GM12878 (cell line): Measurements from ENCODE around the gene MTIF2. TPM values are rescaled to one million over a fixed set of nuclear protein-coding genes. Genes with fewer than 3 reads are reported as not detected.

ENCODE experiments used
- ATAC-seq: fragments of 200-7000 bp; cut with Tn5 transposase; 3 replicates; pipeline ENCODE4 v1.9.1; 2020; ENCODE audit warnings: mild to moderate bottlenecking, moderate library complexity
- BruUV-seq: library from RNA; stranded (reverse); fragments of 400-500 nt; replicated peaks from 2 replicates; lab custom pipeline; 2021; lab: Mats Ljungman, UMichigan
- CTCF ChIA-PET: fragments of 300-600 bp; sonication (Branson Sonifier 250); formaldehyde crosslinking; extraction: SDS; loops from one replicate; lab custom pipeline; 2021; ENCODE audit warnings: inconsistent platforms; lab: Yijun Ruan, JAX
- POLR2A ChIA-PET: fragments of 350-600 bp; formaldehyde crosslinking; extraction: SDS; loops from one replicate; lab custom pipeline; 2021; ENCODE audit warnings: inconsistent platforms; lab: Charles Lee
- RAD21 ChIA-PET: fragments of 300-600 bp; sonication (Branson Sonifier 250); formaldehyde crosslinking; loops from one replicate; lab custom pipeline; 2023; ENCODE audit warnings: antibody characterized with exemption; ENCODE audit not compliant: unreplicated experiment; lab: Charles Lee
- SMC1A ChIA-PET: fragments of 300-600 bp; sonication (Branson Sonifier 250); formaldehyde crosslinking; loops from one replicate; lab custom pipeline; 2023; ENCODE audit not compliant: unreplicated experiment, uncharacterized antibody; lab: Charles Lee
- DNase-seq: peaks from one replicate; pipeline ENCODE4 v3.0.0-alpha.2; 2011; ENCODE audit warnings: low read depth, low spot score
- FAIRE-seq: peaks from 3 replicates; lab custom pipeline; 2011; peaks lifted over from hg19 to GRCh38; lab: Jason Lieb, UNC
- H2AFZ ChIP-seq: 2 replicates; pipeline ENCODE4 v1.6.0; 2011; ENCODE audit warnings: low read depth, low read length, control low read depth; ENCODE audit not compliant: control insufficient read depth
- H3K27ac ChIP-seq: 2 replicates; pipeline ENCODE4 v1.5.1; 2011; ENCODE audit warnings: control low read depth; ENCODE audit not compliant: control insufficient read depth, insufficient read depth
- H3K27me3 ChIP-seq, 2 experiments: replicated peaks in 1 of 2; 2 replicates each; pipeline versions ENCODE4 v1.6.0 to v1.6.1; 2011; ENCODE audit warnings: low read length in 1 of 2; ENCODE audit not compliant: control insufficient read depth in 2 of 2, insufficient read depth in 2 of 2
- H3K36me3 ChIP-seq, 2 experiments: 2 replicates each; pipeline ENCODE4 v1.5.1; 2011; ENCODE audit warnings: low read length in 1 of 2; ENCODE audit not compliant: control insufficient read depth in 2 of 2, insufficient read depth in 2 of 2
- H3K4me1 ChIP-seq: 2 replicates; pipeline ENCODE4 v1.6.1; 2011; ENCODE audit warnings: mild to moderate bottlenecking, low read length, moderate library complexity, mixed read lengths; ENCODE audit not compliant: control insufficient read depth, insufficient read depth
- H3K4me2 ChIP-seq: 2 replicates; pipeline ENCODE4 v1.6.0; 2011; ENCODE audit warnings: control low read depth; ENCODE audit not compliant: control insufficient read depth, insufficient read depth
- H3K4me3 ChIP-seq: fragments of 200-600 bp; sonication (generic); 2 replicates; pipeline ENCODE4 v1.5.1; 2016
- H3K79me2 ChIP-seq: 2 replicates; pipeline ENCODE4 v1.6.0; 2011; ENCODE audit warnings: low read length; ENCODE audit not compliant: control insufficient read depth, insufficient read depth
- H3K9ac ChIP-seq: 2 replicates; pipeline ENCODE4 v1.8.0; 2011; ENCODE audit warnings: low read length, control low read depth, mixed read lengths; ENCODE audit not compliant: control insufficient read depth, insufficient read depth
- H3K9me3 ChIP-seq: replicated peaks from 3 replicates; pipeline ENCODE4 v1.5.1; 2011; ENCODE audit warnings: mild to moderate bottlenecking, low read length; ENCODE audit not compliant: control insufficient read depth, insufficient read depth
- H4K20me1 ChIP-seq: 2 replicates; pipeline ENCODE4 v1.6.0; 2011; ENCODE audit not compliant: control insufficient read depth, insufficient read depth
- FOXM1 ChIP-seq: IDR thresholded peaks from 2 replicates; pipeline ENCODE4 v1.6.1; 2012; ENCODE audit warnings: low read depth, mild to moderate bottlenecking, inconsistent platforms, low read length, moderate library complexity
- JUNB ChIP-seq: IDR thresholded peaks from 2 replicates; pipeline ENCODE4 v1.6.1; 2016; ENCODE audit warnings: antibody characterized with exemption, mild to moderate bottlenecking
- MTA3 ChIP-seq: IDR thresholded peaks from 2 replicates; pipeline ENCODE4 v1.6.1; 2012; ENCODE audit warnings: low read length, inconsistent platforms, borderline replicate concordance
- NFIC ChIP-seq: IDR thresholded peaks from 2 replicates; pipeline ENCODE4 v1.6.1; 2012; ENCODE audit warnings: low read depth, mild to moderate bottlenecking, inconsistent platforms, low read length, moderate library complexity
- TBL1XR1 ChIP-seq: IDR thresholded peaks from 2 replicates; pipeline ENCODE4 v1.6.1; 2012; ENCODE audit warnings: low read depth, low read length, improper control_type of control experiment
- ZSCAN29 ChIP-seq: fragments of 450-650 bp; IDR thresholded peaks from 2 replicates; pipeline ENCODE4 v1.6.1; 2017; ENCODE audit warnings: mild to moderate bottlenecking, moderate library complexity
- WGBS: methylation state at CpG from one replicate; pipeline ENCODE4 v1.1.6; 2016; ENCODE audit warnings: low lambda C conversion rate; ENCODE audit not compliant: insufficient replicate concordance, insufficient coverage; ENCODE audit errors: missing lambda C conversion rate; 5-methylcytosine and 5-hydroxymethylcytosine counted together
- in situ Hi-C: fragments of 300-500 bp; cut with MboI; formaldehyde crosslinking; loops from 9 replicates; pipeline ENCODE4 v1.14.3; 2018; ENCODE audit warnings: mixed read lengths
- intact Hi-C: fragments of 100-400 bp; cut with micrococcal nuclease; formaldehyde crosslinking; loops from one replicate; pipeline ENCODE4 v1.14.2; 2022; ENCODE audit not compliant: unreplicated experiment
- polyA plus RNA-seq, 11 experiments: library from polyadenylated mRNA; depleted of rRNA in 4 of 11; unstranded in 6 of 11; stranded (reverse) in 5 of 11; fragments of >200 nt; fragmentation: Nextera tagmentation in 4 of 11; fragmentation: Illumina TruSeq in 1 of 11; extraction: Ambion mirVana in 4 of 11; extraction: Trizol in 1 of 11; gene quantifications; 1 replicate in 1 of 11; 2 replicates in 10 of 11; pipeline versions ENCODE4 v1.2.1 to v1.2.3, GENCODE V29; 2011 to 2016; ENCODE audit warnings: inconsistent platforms in 2 of 11, missing spikeins in 2 of 11, low read depth in 1 of 11
- total RNA-seq, 4 experiments: library from RNA; depleted of rRNA in 3 of 4; stranded (reverse); fragments of >200 nt in 3 of 4; fragmentation: Illumina TruSeq in 1 of 4; extraction: Trizol in 1 of 4; gene quantifications; 2 replicates each; pipeline versions ENCODE4 v1.2.1 to v1.2.3, GENCODE V29; 2013 to 2021
- TF ChIP-seq, protein P1 (sequence below): IDR thresholded peaks from 2 replicates; pipeline ENCODE4 v1.6.1; 2011; ENCODE audit warnings: borderline replicate concordance, low read depth, mild to moderate bottlenecking, moderate library complexity, low read length; ENCODE audit not compliant: insufficient read depth, poor library complexity, severe bottlenecking
- TF ChIP-seq, protein P2 (sequence below): fragments of 450-650 bp; IDR thresholded peaks from 2 replicates; pipeline ENCODE4 v1.6.1; 2018; ENCODE audit warnings: mild to moderate bottlenecking, low read depth, moderate library complexity; ENCODE audit not compliant: partially characterized antibody

The MTIF2 gene
- total and polyA plus RNA-seq, 10 of the 15 experiments (the other 5 are each of a cell fraction or from before 2014, with no cell fraction given) = 26.4 to 63.7 (median 40.0) TPM

DNA sequence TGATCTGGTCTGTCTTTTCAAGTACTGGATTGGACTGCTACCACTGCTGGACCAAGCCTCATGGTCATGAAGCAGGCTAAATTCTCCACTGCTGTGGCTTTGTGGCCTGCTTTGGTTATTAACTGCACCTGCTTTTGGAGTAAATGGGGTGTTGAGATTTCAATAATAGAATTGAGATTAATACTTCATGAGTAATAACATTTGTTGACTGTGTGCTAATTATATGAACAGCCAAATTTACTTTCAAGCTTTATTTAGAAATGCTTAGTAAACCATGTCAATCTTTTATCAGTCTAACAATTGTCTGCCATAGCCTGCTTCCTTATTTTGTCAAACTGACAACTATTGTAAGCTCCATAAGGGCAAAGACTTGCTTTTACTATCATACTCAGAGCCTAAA is 27.4 kb upstream of the MTIF2 start (continued):
- TF ChIP-seq NFIC (peak; percentile 88), MTA3 (peak; percentile 70; the same call in 1 of the 2 replicates), JUNB (peak; percentile 63), FOXM1 (peak; percentile 92; the same call in 1 of the 2 replicates), TBL1XR1 (peak; percentile 74; the same call in 1 of the 2 replicates)

DNA sequence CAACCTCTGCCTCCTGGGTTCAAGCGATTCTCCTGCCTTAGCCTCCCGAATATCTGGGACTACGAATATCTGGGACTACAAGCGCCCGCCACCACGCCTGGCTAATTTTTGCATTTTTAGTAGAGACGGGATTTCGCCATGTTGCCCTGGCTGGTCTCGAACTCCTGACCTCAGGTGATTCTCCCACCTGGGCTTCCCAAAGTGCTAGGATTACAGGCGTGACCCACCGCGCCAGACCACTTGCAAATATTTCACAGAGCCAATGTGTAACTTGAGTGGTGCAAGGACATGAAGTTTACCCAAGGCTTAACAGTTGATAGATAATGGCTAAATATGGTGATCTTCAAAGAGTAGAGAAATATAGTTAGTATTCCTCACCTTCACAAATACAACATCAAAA is 14.1 kb upstream of the MTIF2 start:
- SMC1A ChIA-PET = interaction anchor here (0.8 to 1.4 kb wide), 3 partner anchors 13 to 156 kb away, joined by 3 to 5 read pairs (median 3); no protein-coding TSS in a partner anchor
- CTCF ChIA-PET = interaction anchor here (1.1 kb wide), 1 partner anchor 10 kb away, joined by 3 read pairs; no protein-coding TSS in a partner anchor
- in situ Hi-C loops = no loop called here
- Histone ChIP-seq H3K27ac (no peak overlapping the region), H3K36me3 (no peaks in the 10 kb centered on the region; a peak in 1 of 4 replicates), H3K4me2 (peak overlapping the region; percentile 21), H3K9me3 (no peaks in the 10 kb centered on the region), H3K9ac (no peak overlapping the region), H3K4me1 (peaks cover 4% of the 10 kb centered on the region; the same call in 1 of the 2 replicates), H3K79me2 (peaks cover 16% of the 10 kb centered on the region), H4K20me1 (no peaks in the 10 kb centered on the region), H3K4me3 (peak overlapping the region; percentile 38; the same call in 1 of the 2 replicates), H3K27me3 (no peaks in the 10 kb centered on the region), H2AFZ (no peak overlapping the region)
- WGBS = 98% methylated on average over 12 of the region's 12 CpGs
- intact Hi-C loops = loop anchor here (2.0 to 10.0 kb wide), 2 partner anchors 50 to 332 kb away; partner anchors contain the start of genes CLHC1, PPP4R3B and RPS27A
- TF ChIP-seq, protein P1, sequence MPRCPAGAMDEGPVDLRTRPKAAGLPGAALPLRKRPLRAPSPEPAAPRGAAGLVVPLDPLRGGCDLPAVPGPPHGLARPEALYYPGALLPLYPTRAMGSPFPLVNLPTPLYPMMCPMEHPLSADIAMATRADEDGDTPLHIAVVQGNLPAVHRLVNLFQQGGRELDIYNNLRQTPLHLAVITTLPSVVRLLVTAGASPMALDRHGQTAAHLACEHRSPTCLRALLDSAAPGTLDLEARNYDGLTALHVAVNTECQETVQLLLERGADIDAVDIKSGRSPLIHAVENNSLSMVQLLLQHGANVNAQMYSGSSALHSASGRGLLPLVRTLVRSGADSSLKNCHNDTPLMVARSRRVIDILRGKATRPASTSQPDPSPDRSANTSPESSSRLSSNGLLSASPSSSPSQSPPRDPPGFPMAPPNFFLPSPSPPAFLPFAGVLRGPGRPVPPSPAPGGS = no peak
- TF ChIP-seq, protein P2, sequence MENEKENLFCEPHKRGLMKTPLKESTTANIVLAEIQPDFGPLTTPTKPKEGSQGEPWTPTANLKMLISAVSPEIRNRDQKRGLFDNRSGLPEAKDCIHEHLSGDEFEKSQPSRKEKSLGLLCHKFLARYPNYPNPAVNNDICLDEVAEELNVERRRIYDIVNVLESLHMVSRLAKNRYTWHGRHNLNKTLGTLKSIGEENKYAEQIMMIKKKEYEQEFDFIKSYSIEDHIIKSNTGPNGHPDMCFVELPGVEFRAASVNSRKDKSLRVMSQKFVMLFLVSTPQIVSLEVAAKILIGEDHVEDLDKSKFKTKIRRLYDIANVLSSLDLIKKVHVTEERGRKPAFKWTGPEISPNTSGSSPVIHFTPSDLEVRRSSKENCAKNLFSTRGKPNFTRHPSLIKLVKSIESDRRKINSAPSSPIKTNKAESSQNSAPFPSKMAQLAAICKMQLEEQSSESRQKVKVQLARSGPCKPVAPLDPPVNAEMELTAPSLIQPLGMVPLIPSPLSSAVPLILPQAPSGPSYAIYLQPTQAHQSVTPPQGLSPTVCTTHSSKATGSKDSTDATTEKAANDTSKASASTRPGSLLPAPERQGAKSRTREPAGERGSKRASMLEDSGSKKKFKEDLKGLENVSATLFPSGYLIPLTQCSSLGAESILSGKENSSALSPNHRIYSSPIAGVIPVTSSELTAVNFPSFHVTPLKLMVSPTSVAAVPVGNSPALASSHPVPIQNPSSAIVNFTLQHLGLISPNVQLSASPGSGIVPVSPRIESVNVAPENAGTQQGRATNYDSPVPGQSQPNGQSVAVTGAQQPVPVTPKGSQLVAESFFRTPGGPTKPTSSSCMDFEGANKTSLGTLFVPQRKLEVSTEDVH = no peak
- TF ChIP-seq ZSCAN29 = no peak
- BruUV-seq = no TSS peak
- FAIRE-seq (no peak), ATAC-seq (no peak), DNase-seq (no peak)
- POLR2A ChIA-PET = no interaction called here
- RAD21 ChIA-PET = no interaction called here
